AG08395 (cell line): ENCODE measurements around the gene GRIN2A.
A peak's percentile ranks its signal among the peaks of the same experiment; 100 is the strongest.

Experiments
- DNase-seq: peaks from one replicate; pipeline ENCODE4 v3.0.0; 2012; ENCODE audit warnings: mixed read lengths, low spot score

The GRIN2A gene

GRCh38 chr16:9820476-9821246, 361.6 kb downstream of the GRIN2A start:
- no peak for DNase-seq

GRCh38 chr16:9818702-9819101, 363.5 kb downstream of the GRIN2A start:
- no peak for DNase-seq

- DNase-seq: no peak
Measured at GRCh38 chr16:9817586-9817985, 364.6 kb downstream of the GRIN2A start.

GRCh38 chr16:9816644-9817043, 365.6 kb downstream of the GRIN2A start:
- no peak for DNase-seq

GRCh38 chr16:9813665-9814064, 368.6 kb downstream of the GRIN2A start:
- no peak for DNase-seq

- DNase-seq: no peak
Measured at GRCh38 chr16:9808210-9808609, 374.0 kb downstream of the GRIN2A start.

GRCh38 chr16:9807302-9807701, 374.9 kb downstream of the GRIN2A start:
- DNase-seq: no peak

GRCh38 chr16:9805109-9805508, 377.1 kb downstream of the GRIN2A start:
- DNase-seq: no peak

- no peak for DNase-seq
Measured at GRCh38 chr16:9802160-9802559, 380.1 kb downstream of the GRIN2A start.

GRCh38 chr16:9801651-9802050, 380.6 kb downstream of the GRIN2A start:
- no peak for DNase-seq

- no peak for DNase-seq
Measured at GRCh38 chr16:9800186-9800738, 382.0 kb downstream of the GRIN2A start.

GRCh38 chr16:9798952-9799580, 383.2 kb downstream of the GRIN2A start:
- no peak for DNase-seq

GRCh38 chr16:9798474-9798873, 383.8 kb downstream of the GRIN2A start:
- no peak for DNase-seq

GRCh38 chr16:9797306-9797705, 384.9 kb downstream of the GRIN2A start:
- DNase-seq: peak; percentile 11

GRCh38 chr16:9793623-9794022, 388.6 kb downstream of the GRIN2A start:
- no peak for DNase-seq

GRCh38 chr16:9791556-9791955, 390.7 kb downstream of the GRIN2A start:
- no peak for DNase-seq

GRCh38 chr16:9790199-9790598, 392.0 kb downstream of the GRIN2A start:
- DNase-seq: no peak

- DNase-seq: no peak
Measured at GRCh38 chr16:9787717-9788116, 394.5 kb downstream of the GRIN2A start.

- DNase-seq: no peak
Measured at GRCh38 chr16:9780831-9781230, 401.4 kb downstream of the GRIN2A start.

- DNase-seq: no peak
Measured at GRCh38 chr16:9778849-9779248, 403.4 kb downstream of the GRIN2A start.

GRCh38 chr16:9775998-9776397, 406.2 kb downstream of the GRIN2A start:
- no peak for DNase-seq

GRCh38 chr16:9773289-9773688, 408.9 kb downstream of the GRIN2A start:
- no peak for DNase-seq

GRCh38 chr16:9772526-9773225, 409.6 kb downstream of the GRIN2A start:
- DNase-seq: no peak
